Activated B cell treated with CpG ODN at 0.5 μM for 24 hours (primary cell): Measurements from ENCODE around the gene OGDH. TPM values are rescaled to one million over a fixed set of nuclear protein-coding genes. Genes with fewer than 3 reads are reported as not detected.

Experiments used
- ATAC-seq: fragments of 200-7000 bp; cut with Tn5 transposase; one replicate; pipeline ENCODE4 v1.10.0; 2021; ENCODE audit warnings: low read depth, mild to moderate bottlenecking, moderate library complexity
- CTCF ChIA-PET: fragments of 350-600 bp; sonication (Branson Sonifier 250); formaldehyde crosslinking; loops from one replicate; lab custom pipeline; 2021; ENCODE audit warnings: antibody characterized with exemption; lab: Charles Lee
- POLR2A ChIA-PET: fragments of 350-600 bp; sonication (Branson Sonifier 250); formaldehyde crosslinking; loops from one replicate; lab custom pipeline; 2021; ENCODE audit warnings: antibody characterized with exemption; lab: Charles Lee
- DNase-seq: peaks from one replicate; pipeline ENCODE4 v3.0.0; 2022
- H3K27ac Mint-ChIP-seq: one replicate; pipeline ENCODE4 v1.8.0; 2020; ENCODE audit warnings: mixed read lengths
- H3K27me3 Mint-ChIP-seq: one replicate; pipeline ENCODE4 v1.8.0; 2021; ENCODE audit warnings: mixed read lengths
- H3K36me3 Mint-ChIP-seq: one replicate; pipeline ENCODE4 v1.8.0; 2021; ENCODE audit warnings: low read depth, mixed read lengths
- H3K4me1 Mint-ChIP-seq: one replicate; pipeline ENCODE4 v1.8.0; 2021; ENCODE audit warnings: mixed read lengths
- H3K4me3 Mint-ChIP-seq: one replicate; pipeline ENCODE4 v1.8.0; 2020; ENCODE audit warnings: mild to moderate bottlenecking, mixed read lengths
- H3K9me3 Mint-ChIP-seq: one replicate; pipeline ENCODE4 v1.8.0; 2020; ENCODE audit warnings: mixed read lengths
- intact Hi-C: fragments of 100-400 bp; cut with micrococcal nuclease; formaldehyde crosslinking; loops from one replicate; pipeline ENCODE4 v1.15.1; 2024
- total RNA-seq: library from RNA; stranded (reverse); gene quantifications from 2 replicates; pipeline ENCODE4 v1.2.3, GENCODE V29; 2022
- TF ChIP-seq, protein P1 (sequence below): fragments of 200-600 bp; IDR thresholded peaks from one replicate; pipeline ENCODE4 v1.8.0; 2022; ENCODE audit warnings: antibody characterized with exemption, mild to moderate bottlenecking

Gene OGDH
- total RNA-seq, 1 donor from 2014 or later = 81.7 TPM

DNA sequence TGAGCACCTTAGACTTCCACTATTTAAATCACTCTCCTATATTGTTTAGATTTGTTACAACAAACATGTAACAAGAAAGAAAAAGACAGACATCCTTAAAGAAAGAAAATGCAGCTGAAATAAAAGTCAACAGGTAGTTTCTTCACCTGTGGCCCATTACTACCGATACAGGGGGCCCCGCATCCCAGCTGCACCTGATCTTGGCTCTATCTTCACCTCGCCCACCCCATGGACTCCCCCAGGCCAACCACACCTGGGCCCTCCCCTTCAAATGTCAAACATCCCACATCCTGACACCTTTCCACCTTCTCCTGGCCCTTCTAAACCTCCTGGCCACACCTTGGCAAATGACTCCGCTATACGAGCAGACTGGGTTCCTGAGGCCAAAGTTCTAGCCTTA, 39.7 kb upstream of the OGDH start:
- TF ChIP-seq, protein P1, sequence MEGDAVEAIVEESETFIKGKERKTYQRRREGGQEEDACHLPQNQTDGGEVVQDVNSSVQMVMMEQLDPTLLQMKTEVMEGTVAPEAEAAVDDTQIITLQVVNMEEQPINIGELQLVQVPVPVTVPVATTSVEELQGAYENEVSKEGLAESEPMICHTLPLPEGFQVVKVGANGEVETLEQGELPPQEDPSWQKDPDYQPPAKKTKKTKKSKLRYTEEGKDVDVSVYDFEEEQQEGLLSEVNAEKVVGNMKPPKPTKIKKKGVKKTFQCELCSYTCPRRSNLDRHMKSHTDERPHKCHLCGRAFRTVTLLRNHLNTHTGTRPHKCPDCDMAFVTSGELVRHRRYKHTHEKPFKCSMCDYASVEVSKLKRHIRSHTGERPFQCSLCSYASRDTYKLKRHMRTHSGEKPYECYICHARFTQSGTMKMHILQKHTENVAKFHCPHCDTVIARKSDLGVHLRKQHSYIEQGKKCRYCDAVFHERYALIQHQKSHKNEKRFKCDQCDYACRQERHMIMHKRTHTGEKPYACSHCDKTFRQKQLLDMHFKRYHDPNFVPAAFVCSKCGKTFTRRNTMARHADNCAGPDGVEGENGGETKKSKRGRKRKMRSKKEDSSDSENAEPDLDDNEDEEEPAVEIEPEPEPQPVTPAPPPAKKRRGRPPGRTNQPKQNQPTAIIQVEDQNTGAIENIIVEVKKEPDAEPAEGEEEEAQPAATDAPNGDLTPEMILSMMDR = no peak
- Mint-ChIP-seq H3K36me3 (peaks cover 80% of the 10 kb centered on the region), H3K4me3 (no peak overlapping the region), H3K9me3 (no peaks in the 10 kb centered on the region), H3K4me1 (no peaks in the 10 kb centered on the region), H3K27ac (no peak overlapping the region), H3K27me3 (no peaks in the 10 kb centered on the region)
- ChIA-PET CTCF (interaction anchor here (1.3 to 3.1 kb wide), 4 partner anchors 15 to 326 kb away, joined by 4 to 23 read pairs (median 10); partner anchors contain the start of genes H2AZ2 and TMED4), POLR2A (no interaction called here)
- ATAC-seq (no peak), DNase-seq (no peak)
- intact Hi-C loops = no loop called here

- Mint-ChIP-seq H3K4me1 (peaks cover 10% of the 10 kb centered on the region), H3K27ac (no peak overlapping the region), H3K27me3 (no peaks in the 10 kb centered on the region), H3K9me3 (no peaks in the 10 kb centered on the region), H3K4me3 (no peak overlapping the region), H3K36me3 (peaks cover 92% of the 10 kb centered on the region)
- TF ChIP-seq, protein P1 = no peak
- intact Hi-C loops = no loop called here
- ChIA-PET CTCF (no interaction called here), POLR2A (interaction anchor here (3.1 kb wide), 1 partner anchor 14 kb away, joined by 10 read pairs; the partner anchor contains the start of gene TMED4)
- DNase-seq = no peak
- no peak for ATAC-seq
Observed at GRCh38 chr7:44567884-44568283, 38.5 kb upstream of the OGDH start.

GRCh38 chr7:44568771-44569560, 37.5 kb upstream of the OGDH start:
- ChIA-PET POLR2A (interaction anchor here (3.1 kb wide), 1 partner anchor 13 kb away, joined by 10 read pairs; the partner anchor contains the start of gene TMED4), CTCF (no interaction called here)
- Mint-ChIP-seq H3K4me1 (peaks cover 20% of the 10 kb centered on the region), H3K27ac (no peak overlapping the region), H3K27me3 (no peaks in the 10 kb centered on the region), H3K9me3 (no peaks in the 10 kb centered on the region), H3K36me3 (peaks cover 95% of the 10 kb centered on the region), H3K4me3 (no peak overlapping the region)
- no peak for DNase-seq
- intact Hi-C loops = no loop called here
- TF ChIP-seq, protein P1 = no peak
- ATAC-seq = no peak

- peaks cover 92% of the 10 kb centered on the region for H3K36me3 Mint-ChIP-seq
- CTCF ChIA-PET = no interaction called here
- POLR2A ChIA-PET = interaction anchor here (1.8 to 3.1 kb wide), 2 partner anchors 12 to 278 kb away, joined by 5 to 10 read pairs; partner anchors contain the start of genes H2AZ2 and TMED4
- DNase-seq (no peak), ATAC-seq (no peak)
- H3K4me1 Mint-ChIP-seq = peaks cover 30% of the 10 kb centered on the region
- intact Hi-C loops = loop anchor here (10.0 kb wide), 1 partner anchor 525 kb away; the partner anchor contains the start of gene DBNL
- no peaks in the 10 kb centered on the region for H3K27me3 Mint-ChIP-seq
- H3K4me3 Mint-ChIP-seq = no peak overlapping the region
- H3K27ac Mint-ChIP-seq = no peak overlapping the region
- TF ChIP-seq, protein P1 = no peak
- no peaks in the 10 kb centered on the region for H3K9me3 Mint-ChIP-seq
Observed at GRCh38 chr7:44569959-44570358, 36.5 kb upstream of the OGDH start.

DNA sequence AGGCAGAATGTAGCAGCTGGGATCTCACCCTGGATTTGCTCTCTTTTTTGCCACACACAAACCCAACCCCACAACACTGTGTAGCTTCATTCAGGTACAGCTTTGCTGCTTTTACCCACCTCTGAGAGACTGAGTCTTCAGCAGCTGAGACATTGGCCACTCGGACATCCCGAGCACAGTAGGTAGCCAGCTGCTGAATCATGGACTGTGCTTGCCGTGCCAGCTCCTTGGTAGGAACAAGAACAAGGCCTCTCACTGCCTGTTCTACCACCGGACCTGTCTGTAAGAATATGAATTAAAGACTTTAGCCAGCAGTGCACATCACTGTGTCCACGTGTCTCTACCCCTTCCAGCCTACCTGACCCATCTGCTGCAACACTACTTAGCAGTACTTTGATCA, 33.7 kb upstream of the OGDH start:
- peaks cover 79% of the 10 kb centered on the region for H3K36me3 Mint-ChIP-seq
- H3K4me3 Mint-ChIP-seq = peak overlapping the region; percentile 94
- TF ChIP-seq, protein P1 = no peak
- H3K4me1 Mint-ChIP-seq = peaks cover 35% of the 10 kb centered on the region
- H3K27ac Mint-ChIP-seq = peak overlapping the region; percentile 94
- DNase-seq = no peak
- no peaks in the 10 kb centered on the region for H3K27me3 Mint-ChIP-seq
- ChIA-PET POLR2A (interaction anchor here (0.5 to 3.3 kb wide), 15 partner anchors 8 to 739 kb away, joined by 3 to 45 read pairs (median 6); partner anchors contain the start of genes NUDCD3, OGDH, PURB and TBRG4), CTCF (interaction anchor here (3.2 kb wide), 1 partner anchor 8 kb away, joined by 20 read pairs; no protein-coding TSS in a partner anchor)
- no peaks in the 10 kb centered on the region for H3K9me3 Mint-ChIP-seq
- intact Hi-C loops = loop anchor here (10.0 kb wide), 1 partner anchor 528 kb away; the partner anchor contains the start of gene DBNL
- no peak for ATAC-seq
